Mesothelial cell of epicardium (in vitro differentiated cells): Measurements from ENCODE around the gene RCOR1. TPM values are rescaled to one million over a fixed set of nuclear protein-coding genes. Genes with fewer than 3 reads are reported as not detected.

Experiments used
- DNase-seq, 2 experiments: peaks; one replicate each; pipeline ENCODE4 v3.0.0; 2021; ENCODE audit warnings: low spot score in 2 of 2; ENCODE audit not compliant: unreplicated experiment in 2 of 2
- H3K27ac Mint-ChIP-seq: 2 replicates; pipeline ENCODE4 v1.8.0; 2021; ENCODE audit warnings: mixed read lengths
- H3K27me3 Mint-ChIP-seq: 2 replicates; pipeline ENCODE4 v1.8.0; 2021; ENCODE audit warnings: low read depth, mixed read lengths
- H3K36me3 Mint-ChIP-seq: 2 replicates; pipeline ENCODE4 v1.8.0; 2021; ENCODE audit warnings: mixed read lengths
- H3K4me1 Mint-ChIP-seq: 2 replicates; pipeline ENCODE4 v1.8.0; 2021; ENCODE audit warnings: mixed read lengths
- H3K4me3 Mint-ChIP-seq: 2 replicates; pipeline ENCODE4 v1.8.0; 2021; ENCODE audit warnings: mild to moderate bottlenecking, moderate library complexity, mixed read lengths
- H3K9me3 Mint-ChIP-seq: 2 replicates; pipeline ENCODE4 v1.8.0; 2021; ENCODE audit warnings: mixed read lengths
- total RNA-seq: library from RNA; stranded (reverse); gene quantifications from 3 replicates; pipeline ENCODE4 v1.2.1, GENCODE V29; 2021
- TF ChIP-seq, protein P1 (sequence below): fragments of 200-600 bp; sonication (generic); IDR thresholded peaks from one replicate; pipeline ENCODE4 v1.5.0; 2021; ENCODE audit warnings: antibody characterized with exemption; ENCODE audit not compliant: unreplicated experiment

The RCOR1 gene
- total RNA-seq, 1 donor from 2014 or later = 47.4 TPM

DNA sequence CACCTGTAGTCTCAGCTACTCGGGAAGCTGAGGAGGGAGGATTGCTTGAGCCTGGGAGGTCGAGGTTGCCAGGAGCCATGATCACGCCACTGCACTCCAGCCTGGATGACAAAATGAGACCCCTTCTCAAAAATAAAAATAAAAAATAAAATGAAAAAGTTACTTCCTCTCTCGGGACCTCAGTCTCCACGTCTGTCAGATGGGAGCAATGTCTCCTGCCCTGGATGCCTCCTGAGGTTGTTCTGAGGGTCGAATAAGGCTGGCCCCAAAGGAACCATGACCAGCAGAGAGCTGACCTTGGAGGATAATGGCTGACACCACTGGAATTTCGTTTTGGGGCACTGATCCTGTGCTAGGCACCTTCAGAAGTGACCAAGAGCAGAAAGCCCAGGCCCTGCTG is 13.6 kb upstream of the RCOR1 start:
- Mint-ChIP-seq H3K27me3 (no peaks in the 10 kb centered on the region), H3K9me3 (no peaks in the 10 kb centered on the region), H3K36me3 (no peaks in the 10 kb centered on the region), H3K4me3 (no peak overlapping the region), H3K27ac (peak overlapping the region; percentile 5), H3K4me1 (peaks cover 33% of the 10 kb centered on the region)
- no peak for DNase-seq
- TF ChIP-seq, protein P1, sequence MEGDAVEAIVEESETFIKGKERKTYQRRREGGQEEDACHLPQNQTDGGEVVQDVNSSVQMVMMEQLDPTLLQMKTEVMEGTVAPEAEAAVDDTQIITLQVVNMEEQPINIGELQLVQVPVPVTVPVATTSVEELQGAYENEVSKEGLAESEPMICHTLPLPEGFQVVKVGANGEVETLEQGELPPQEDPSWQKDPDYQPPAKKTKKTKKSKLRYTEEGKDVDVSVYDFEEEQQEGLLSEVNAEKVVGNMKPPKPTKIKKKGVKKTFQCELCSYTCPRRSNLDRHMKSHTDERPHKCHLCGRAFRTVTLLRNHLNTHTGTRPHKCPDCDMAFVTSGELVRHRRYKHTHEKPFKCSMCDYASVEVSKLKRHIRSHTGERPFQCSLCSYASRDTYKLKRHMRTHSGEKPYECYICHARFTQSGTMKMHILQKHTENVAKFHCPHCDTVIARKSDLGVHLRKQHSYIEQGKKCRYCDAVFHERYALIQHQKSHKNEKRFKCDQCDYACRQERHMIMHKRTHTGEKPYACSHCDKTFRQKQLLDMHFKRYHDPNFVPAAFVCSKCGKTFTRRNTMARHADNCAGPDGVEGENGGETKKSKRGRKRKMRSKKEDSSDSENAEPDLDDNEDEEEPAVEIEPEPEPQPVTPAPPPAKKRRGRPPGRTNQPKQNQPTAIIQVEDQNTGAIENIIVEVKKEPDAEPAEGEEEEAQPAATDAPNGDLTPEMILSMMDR = no peak

DNA sequence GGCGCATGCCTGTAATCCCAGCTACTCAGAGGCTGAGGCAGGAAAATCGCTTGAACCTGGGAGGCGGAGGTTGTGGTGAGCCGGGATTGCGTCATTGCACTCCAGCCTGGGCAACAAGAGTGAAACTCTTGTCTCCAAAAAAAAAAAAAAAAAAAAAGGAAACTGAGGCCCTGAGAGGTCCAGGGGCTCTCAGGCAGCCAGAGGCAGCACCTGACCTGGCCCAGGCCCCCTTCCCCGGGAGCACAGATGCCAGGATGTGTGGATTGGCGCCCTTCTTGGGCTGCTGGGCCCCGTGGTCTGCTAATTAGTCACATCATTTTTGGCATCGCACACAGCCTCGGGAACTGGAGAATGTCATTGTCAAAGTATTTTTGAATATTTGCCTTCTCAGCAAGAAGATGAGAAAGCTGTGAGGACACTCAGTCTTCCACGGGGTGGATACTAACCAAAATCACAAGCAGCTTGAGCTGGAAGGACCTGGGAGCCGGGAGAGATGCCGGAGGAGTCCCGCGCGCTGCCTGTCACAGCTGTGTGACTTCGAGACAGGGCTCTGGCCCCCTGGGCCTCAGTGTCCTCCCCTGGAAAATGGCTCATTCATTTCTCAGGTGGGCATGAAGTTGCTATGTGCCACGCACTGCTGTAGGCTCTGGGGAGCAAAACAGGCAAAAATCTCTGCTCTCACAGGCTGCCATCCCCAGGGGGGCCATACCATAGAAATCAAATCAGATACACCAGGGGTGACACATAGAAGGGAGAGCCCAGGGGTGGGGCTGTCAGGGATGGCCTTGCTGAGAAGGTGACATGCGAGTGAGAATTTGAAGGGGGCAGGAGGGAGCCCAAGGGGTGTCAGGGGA is 12.5 kb upstream of the RCOR1 start:
- TF ChIP-seq, protein P1 = no peak
- H3K36me3 Mint-ChIP-seq = no peaks in the 10 kb centered on the region
- peak overlapping the region; percentile 89 for H3K27ac Mint-ChIP-seq
- H3K9me3 Mint-ChIP-seq = no peaks in the 10 kb centered on the region
- H3K4me3 Mint-ChIP-seq = no peak overlapping the region
- no peaks in the 10 kb centered on the region for H3K27me3 Mint-ChIP-seq
- H3K4me1 Mint-ChIP-seq = peaks cover 36% of the 10 kb centered on the region
- no peak for DNase-seq

DNA sequence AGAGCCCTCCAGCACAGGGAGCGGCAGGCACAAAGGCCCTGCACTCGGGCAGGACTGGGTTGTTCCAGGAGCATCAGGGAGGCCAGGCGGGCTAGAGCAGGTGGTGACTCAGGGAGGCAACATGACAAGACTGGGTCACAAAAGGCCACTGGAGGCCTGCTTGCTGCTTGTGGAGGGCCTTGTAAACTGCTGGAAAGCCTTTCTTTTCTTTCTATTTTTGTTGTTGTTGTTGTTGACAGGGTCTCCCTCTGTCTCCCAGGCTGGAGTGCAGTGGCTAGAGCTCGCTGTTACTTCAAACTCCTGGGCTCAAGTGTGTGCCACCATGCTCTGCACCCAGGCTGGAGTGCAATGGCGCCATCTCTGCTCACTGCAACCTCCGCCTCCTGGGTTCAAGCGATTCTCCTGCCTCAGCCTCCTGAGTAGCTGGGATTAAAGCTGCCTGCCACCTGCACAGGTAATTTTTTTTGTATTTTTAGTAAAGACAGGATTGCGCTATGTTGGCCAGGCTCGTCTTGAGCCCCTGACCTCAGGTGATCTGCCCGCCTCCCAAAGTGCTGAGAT is 11.8 kb upstream of the RCOR1 start:
- TF ChIP-seq, protein P1 = no peak

DNA sequence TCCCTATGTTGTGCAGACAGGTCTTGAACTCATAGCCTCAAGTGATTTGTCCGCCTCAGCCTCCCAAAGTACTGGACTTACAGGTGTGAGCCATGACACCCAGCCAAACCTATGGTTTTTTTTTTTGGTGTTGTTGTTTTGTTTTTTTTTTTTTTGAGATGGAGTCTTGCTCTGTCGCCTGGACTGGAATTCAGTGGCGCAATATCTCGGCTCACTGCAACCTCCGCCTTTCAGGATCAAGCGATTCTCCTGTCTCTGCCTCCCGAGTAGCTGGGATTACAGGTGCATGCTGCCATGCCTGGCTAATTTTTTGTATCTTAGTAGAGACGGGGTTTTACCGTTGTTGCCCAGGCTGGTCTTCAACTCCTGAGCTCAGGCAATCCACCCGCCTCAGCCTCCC is 11.3 kb upstream of the RCOR1 start:
- DNase-seq = no peak
- no peak overlapping the region for H3K27ac Mint-ChIP-seq
- H3K4me1 Mint-ChIP-seq = peaks cover 38% of the 10 kb centered on the region
- H3K36me3 Mint-ChIP-seq = no peaks in the 10 kb centered on the region
- no peaks in the 10 kb centered on the region for H3K27me3 Mint-ChIP-seq
- H3K9me3 Mint-ChIP-seq = no peaks in the 10 kb centered on the region
- H3K4me3 Mint-ChIP-seq = no peak overlapping the region
- TF ChIP-seq, protein P1 = no peak

More for the DNA sequence above, 11.8 kb upstream of the RCOR1 start:
- Mint-ChIP-seq H3K27me3 (no peaks in the 10 kb centered on the region), H3K4me3 (no peak overlapping the region), H3K36me3 (no peaks in the 10 kb centered on the region), H3K4me1 (peaks cover 37% of the 10 kb centered on the region), H3K9me3 (no peaks in the 10 kb centered on the region), H3K27ac (peak overlapping the region; percentile 89)
- no peak for DNase-seq

DNA sequence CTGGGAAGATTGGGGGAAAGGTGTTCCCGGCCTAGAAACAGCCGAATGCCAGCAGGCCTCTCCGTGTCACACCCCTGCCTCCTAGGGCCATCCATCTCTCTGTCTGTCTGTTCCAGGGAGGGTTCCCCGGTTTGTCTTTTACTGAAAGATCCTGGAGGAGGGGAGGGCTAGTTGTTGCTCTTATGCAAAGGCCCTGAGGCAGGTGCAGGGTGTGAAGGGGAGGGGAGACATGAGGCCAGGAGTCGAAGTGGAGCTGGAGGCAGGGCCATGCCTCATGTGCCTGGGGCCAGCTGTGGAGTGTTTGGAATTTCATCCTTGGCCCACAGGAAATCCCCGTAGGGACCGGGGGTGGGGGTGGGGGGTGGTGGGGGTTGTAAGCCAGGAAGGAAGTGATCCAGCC is 8.7 kb upstream of the RCOR1 start:
- Mint-ChIP-seq H3K4me1 (peaks cover 38% of the 10 kb centered on the region), H3K27me3 (no peaks in the 10 kb centered on the region), H3K36me3 (no peaks in the 10 kb centered on the region), H3K27ac (peak overlapping the region; percentile 19), H3K9me3 (no peaks in the 10 kb centered on the region), H3K4me3 (no peak overlapping the region)
- TF ChIP-seq, protein P1 = no peak
- DNase-seq = no peak
